ENCODE measurements around the gene ZNF423.

GRCh38 chr16:49800876-49801275, 55.0 kb downstream of the ZNF423 start:
- no peak for TF ChIP-seq CTCF (IDR thresholded peaks at IDR 0.05; ENCODE audit: low read length)
- no peak for TF ChIP-seq EZH2 (IDR thresholded peaks at IDR 0.05; ENCODE audit: borderline replicate concordance, low read length)
